Measurements from ENCODE around the gene ARID1B. TPM values are rescaled to one million over a fixed set of nuclear protein-coding genes. Genes with fewer than 3 reads are reported as not detected.
A peak's percentile ranks its signal among the peaks of the same experiment; 100 is the strongest.

The ARID1B gene
- total RNA-seq, 1 donor from 2014 or later = 101 TPM

DNA sequence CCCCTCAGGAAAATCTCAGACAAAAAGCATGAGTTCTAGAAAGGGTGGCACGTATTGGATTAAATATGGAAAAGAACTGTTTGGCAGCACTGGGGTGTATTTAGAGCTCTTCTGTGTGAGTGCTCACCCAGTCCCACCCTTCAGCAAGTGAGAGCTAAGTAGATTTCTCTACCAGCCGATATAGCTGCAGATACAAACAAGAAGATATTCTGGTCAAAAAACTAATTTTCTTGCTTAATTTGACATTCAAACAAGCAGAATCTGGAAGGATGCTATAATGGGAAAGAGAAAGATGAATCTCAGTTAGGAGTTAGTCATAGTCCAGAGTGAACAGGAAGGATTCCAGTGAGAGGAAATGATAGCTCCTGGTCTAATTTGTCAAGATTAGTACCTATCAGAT, 314.1 kb downstream of the ARID1B start:
- no peaks in the 10 kb centered on the region for H3K9me3 Mint-ChIP-seq
- no peak overlapping the region for H3K27ac Mint-ChIP-seq (ENCODE audit: unreplicated experiment)
- DNase-seq (ENCODE audit: low read depth, low spot score) = no peak
- H3K4me3 Mint-ChIP-seq = no peak overlapping the region
- peaks cover 40% of the 10 kb centered on the region for H3K4me1 Mint-ChIP-seq
- TF ChIP-seq, protein P1, sequence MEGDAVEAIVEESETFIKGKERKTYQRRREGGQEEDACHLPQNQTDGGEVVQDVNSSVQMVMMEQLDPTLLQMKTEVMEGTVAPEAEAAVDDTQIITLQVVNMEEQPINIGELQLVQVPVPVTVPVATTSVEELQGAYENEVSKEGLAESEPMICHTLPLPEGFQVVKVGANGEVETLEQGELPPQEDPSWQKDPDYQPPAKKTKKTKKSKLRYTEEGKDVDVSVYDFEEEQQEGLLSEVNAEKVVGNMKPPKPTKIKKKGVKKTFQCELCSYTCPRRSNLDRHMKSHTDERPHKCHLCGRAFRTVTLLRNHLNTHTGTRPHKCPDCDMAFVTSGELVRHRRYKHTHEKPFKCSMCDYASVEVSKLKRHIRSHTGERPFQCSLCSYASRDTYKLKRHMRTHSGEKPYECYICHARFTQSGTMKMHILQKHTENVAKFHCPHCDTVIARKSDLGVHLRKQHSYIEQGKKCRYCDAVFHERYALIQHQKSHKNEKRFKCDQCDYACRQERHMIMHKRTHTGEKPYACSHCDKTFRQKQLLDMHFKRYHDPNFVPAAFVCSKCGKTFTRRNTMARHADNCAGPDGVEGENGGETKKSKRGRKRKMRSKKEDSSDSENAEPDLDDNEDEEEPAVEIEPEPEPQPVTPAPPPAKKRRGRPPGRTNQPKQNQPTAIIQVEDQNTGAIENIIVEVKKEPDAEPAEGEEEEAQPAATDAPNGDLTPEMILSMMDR (conservative IDR thresholded peaks at IDR 0.05) = no peak
- H3K27me3 Mint-ChIP-seq (ENCODE audit: low read depth) = no peaks in the 10 kb centered on the region
- peaks cover 8% of the 10 kb centered on the region for H3K36me3 Mint-ChIP-seq (ENCODE audit: low read depth)

DNA sequence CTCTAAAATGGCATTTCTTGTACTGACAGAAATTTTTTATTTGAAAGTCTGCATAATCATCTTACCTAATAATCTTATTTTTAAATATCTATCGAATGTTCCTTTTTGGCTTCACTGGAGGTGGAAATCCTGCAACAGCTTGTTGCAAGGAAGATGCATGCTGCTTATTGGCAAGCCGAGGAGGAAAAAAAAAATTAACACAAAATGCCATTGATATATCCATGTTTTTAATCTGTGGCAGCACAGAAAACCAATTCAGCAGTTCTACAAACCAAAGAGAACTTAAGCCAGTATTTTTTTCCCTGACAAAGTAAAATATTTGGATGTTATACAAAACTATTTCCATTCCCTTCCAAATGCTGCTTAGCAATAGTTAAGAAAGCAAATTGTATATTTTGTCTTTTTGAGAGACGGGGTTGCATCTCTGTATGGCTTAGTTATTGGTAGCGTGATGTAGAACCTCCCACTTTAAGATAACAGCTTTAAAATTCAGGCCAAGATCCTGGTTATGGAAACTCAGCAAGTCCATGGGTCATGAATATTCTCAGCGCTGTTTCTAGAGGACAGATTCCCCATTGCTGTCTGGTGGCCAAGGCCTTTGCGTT, 314.8 kb downstream of the ARID1B start:
- DNase-seq (ENCODE audit: low read depth, low spot score) = no peak
- H3K27me3 Mint-ChIP-seq (ENCODE audit: low read depth) = no peaks in the 10 kb centered on the region
- TF ChIP-seq, protein P1 (conservative IDR thresholded peaks at IDR 0.05) = no peak
- H3K27ac Mint-ChIP-seq (ENCODE audit: unreplicated experiment) = no peak overlapping the region
- H3K36me3 Mint-ChIP-seq (ENCODE audit: low read depth) = peaks cover 10% of the 10 kb centered on the region
- peaks cover 44% of the 10 kb centered on the region for H3K4me1 Mint-ChIP-seq
- H3K4me3 Mint-ChIP-seq = no peak overlapping the region
- H3K9me3 Mint-ChIP-seq = no peaks in the 10 kb centered on the region

DNA sequence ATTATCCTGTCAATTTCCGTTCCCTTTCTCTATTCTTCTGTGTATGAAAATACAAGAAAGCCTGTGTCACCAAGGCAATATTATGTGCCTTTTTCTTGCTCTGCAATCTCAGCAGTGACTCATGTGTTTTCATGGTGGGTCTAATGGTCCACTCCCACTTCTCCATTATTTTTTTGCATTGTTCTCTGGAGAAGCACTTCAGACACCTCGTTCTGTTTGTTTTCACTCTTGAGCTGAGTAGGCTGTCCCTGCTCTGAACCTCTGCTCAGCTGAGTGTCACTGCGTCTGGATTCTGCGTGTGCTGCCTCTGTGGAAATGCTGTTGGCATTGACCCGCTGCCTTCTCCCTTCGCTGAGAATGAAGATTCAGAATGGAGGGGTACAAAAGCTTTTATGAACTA, 315.6 kb downstream of the ARID1B start:
- Mint-ChIP-seq H3K36me3 (ENCODE audit: low read depth) (peaks cover 10% of the 10 kb centered on the region), H3K4me1 (peaks cover 51% of the 10 kb centered on the region), H3K27ac (ENCODE audit: unreplicated experiment) (peak overlapping the region; percentile 40), H3K4me3 (no peak overlapping the region), H3K9me3 (no peaks in the 10 kb centered on the region), H3K27me3 (ENCODE audit: low read depth) (no peaks in the 10 kb centered on the region)
- DNase-seq (ENCODE audit: low read depth, low spot score) = no peak
- TF ChIP-seq, protein P1 (conservative IDR thresholded peaks at IDR 0.05) = no peak

DNA sequence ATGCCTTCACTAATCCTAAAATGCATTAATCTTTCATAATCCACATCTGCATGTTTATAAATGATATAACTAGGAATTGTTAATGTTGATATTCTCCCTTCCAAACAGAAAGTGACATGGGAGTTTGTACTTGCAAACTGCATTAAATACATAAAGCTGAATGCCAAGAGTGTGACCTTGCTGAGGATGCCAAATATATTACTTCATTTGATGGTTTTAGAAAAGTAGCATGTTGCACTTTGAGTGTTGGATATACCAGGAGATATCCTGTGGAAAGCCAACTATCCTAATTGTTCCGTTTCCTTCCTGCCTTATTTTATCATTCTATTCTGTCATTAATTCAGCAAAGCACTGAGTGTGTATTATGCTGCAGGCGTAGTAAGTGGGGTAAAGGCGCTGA, 316.4 kb downstream of the ARID1B start:
- H3K27ac Mint-ChIP-seq (ENCODE audit: unreplicated experiment) = no peak overlapping the region
- H3K27me3 Mint-ChIP-seq (ENCODE audit: low read depth) = no peaks in the 10 kb centered on the region
- DNase-seq (ENCODE audit: low read depth, low spot score) = no peak
- H3K4me3 Mint-ChIP-seq = no peak overlapping the region
- peaks cover 57% of the 10 kb centered on the region for H3K4me1 Mint-ChIP-seq
- peaks cover 10% of the 10 kb centered on the region for H3K36me3 Mint-ChIP-seq (ENCODE audit: low read depth)
- TF ChIP-seq, protein P1 (conservative IDR thresholded peaks at IDR 0.05) = no peak
- no peaks in the 10 kb centered on the region for H3K9me3 Mint-ChIP-seq

GRCh38 chr6:157094038-157094437, 316.9 kb downstream of the ARID1B start:
- H3K27ac Mint-ChIP-seq (ENCODE audit: unreplicated experiment) = no peak overlapping the region
- peaks cover 54% of the 10 kb centered on the region for H3K4me1 Mint-ChIP-seq

More at GRCh38 chr6:157094038-157094437, 316.9 kb downstream of the ARID1B start:
- DNase-seq (ENCODE audit: low read depth, low spot score) = no peak
- Mint-ChIP-seq H3K4me3 (no peak overlapping the region), H3K27me3 (ENCODE audit: low read depth) (no peaks in the 10 kb centered on the region), H3K36me3 (ENCODE audit: low read depth) (peaks cover 10% of the 10 kb centered on the region), H3K9me3 (no peaks in the 10 kb centered on the region)
- TF ChIP-seq, protein P1 (conservative IDR thresholded peaks at IDR 0.05) = no peak

Data from neural crest cell (in vitro differentiated cells).